HFF-Myc (cell line): Measurements from ENCODE around the gene PRR33.

Experiments
- DNase-seq: peaks from one replicate; pipeline ENCODE4 v3.0.0-alpha.2; 2011; ENCODE audit warnings: low read depth; ENCODE audit errors: extremely low read depth
- H3K4me3 ChIP-seq: replicated peaks from 2 replicates; pipeline ENCODE4 v1.5.1; 2011; ENCODE audit warnings: low read depth, mild to moderate bottlenecking, control low read depth, low read length
- CTCF ChIP-seq: IDR thresholded peaks from 2 replicates; pipeline ENCODE4 v1.5.1; 2012; ENCODE audit warnings: mild to moderate bottlenecking, low read depth, low read length, control low read depth; ENCODE audit errors: missing control alignments

Gene PRR33

GRCh38 chr11:1838426-1839144 lies 53.1 kb downstream of the PRR33 start, which contains the start of gene TNNI2:
TSS of gene TNNI2 (plus strand) at chr11:1838981. CDS start at chr11:1839697, 716 bp downstream.
- no peak within 1 kb of the TSS for H3K4me3 ChIP-seq
- DNase-seq, result no peak
- no peak for TF ChIP-seq CTCF
